ENCODE measurements around the gene RPL29. TPM values are rescaled to one million over a fixed set of nuclear protein-coding genes. Genes with fewer than 3 reads are reported as not detected.

Gene RPL29
- total and polyA plus RNA-seq, 2 of the 13 experiments (the other 11 are each of a cell fraction or from before 2014, with no cell fraction given) = 1,348 to 2,263 TPM

DNA sequence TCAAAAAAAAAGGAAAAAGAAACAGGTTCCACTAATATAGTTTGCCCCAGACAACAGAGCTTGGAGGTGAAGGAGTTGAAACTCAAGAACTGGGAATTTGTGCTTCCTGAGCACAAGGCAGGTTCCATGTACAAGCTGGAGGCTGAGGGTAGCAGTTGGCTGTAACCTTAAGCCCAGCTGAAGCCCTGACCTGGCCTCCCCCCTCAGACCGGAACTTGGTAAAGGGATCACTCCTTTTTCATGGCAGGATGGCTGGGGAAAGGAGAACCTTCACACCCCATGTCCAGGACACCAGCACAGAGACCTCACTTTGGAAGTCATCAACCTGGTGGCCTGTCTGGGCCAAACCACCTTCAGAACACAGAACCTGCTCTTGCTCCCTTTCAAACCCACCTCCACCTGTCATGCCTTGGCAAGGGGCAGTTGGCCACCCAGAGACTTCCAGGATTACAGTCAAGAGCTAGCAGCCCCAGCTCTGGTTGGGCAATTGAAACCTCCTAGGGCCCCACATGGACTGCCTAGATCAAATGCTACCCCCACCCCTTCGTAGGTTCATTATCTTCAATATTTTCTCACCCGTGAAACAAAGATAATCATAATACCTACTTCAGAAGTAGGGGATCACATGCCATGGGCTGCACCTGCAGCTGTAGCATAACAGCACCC, 3.5 kb downstream of the RPL29 start (continued):
- TF ChIP-seq, protein P1, sequence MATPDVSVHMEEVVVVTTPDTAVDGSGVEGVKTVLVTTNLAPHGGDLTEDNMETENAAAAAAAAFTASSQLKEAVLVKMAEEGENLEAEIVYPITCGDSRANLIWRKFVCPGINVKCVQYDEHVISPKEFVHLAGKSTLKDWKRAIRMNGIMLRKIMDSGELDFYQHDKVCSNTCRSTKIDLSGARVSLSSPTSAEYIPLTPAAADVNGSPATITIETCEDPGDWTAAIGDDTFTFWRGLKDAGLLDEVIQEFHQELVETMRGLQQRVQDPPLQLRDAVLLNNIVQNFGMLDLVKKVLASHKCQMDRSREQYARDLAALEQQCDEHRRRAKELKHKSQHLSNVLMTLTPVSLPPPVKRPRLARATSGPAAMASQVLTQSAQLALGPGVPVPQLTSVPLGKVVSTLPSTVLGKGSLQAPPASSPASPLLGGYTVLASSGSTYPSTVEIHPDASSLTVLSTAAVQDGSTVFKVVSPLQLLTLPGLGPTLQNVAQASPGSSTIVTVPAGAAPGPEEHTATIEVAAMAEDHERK (CRISPR knock-in tag; IDR thresholded peaks at IDR 0.05; ENCODE audit: low read depth) = no peak
- TF ChIP-seq ZNF343 (CRISPR knock-in tag; IDR thresholded peaks at IDR 0.05) = no peak
- TF ChIP-seq HNRNPH1 (optimal IDR thresholded peaks at IDR 0.05; ENCODE audit: low read depth, low read length) = peak; percentile 41
- TF ChIP-seq RBM22 (optimal IDR thresholded peaks at IDR 0.05; ENCODE audit: low read length) = peak; percentile 97
- TF ChIP-seq, protein P2, sequence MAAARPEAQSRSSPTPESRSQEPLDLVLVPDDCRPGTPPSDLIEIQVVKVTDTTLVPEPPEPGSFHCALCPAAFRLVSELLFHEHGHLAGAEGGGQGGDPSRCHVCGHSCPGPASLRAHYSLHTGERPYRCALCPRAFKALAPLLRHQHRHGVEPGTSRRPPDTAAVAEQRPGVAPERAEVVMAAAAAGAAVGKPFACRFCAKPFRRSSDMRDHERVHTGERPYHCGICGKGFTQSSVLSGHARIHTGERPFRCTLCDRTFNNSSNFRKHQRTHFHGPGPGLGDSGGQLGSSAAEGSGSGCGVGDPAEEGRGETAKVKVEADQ (CRISPR knock-in tag; IDR thresholded peaks at IDR 0.05; ENCODE audit: borderline replicate concordance) = no peak
- TF ChIP-seq FOXM1 (CRISPR knock-in tag; IDR thresholded peaks at IDR 0.05) = no peak
- TF ChIP-seq LCORL (IDR thresholded peaks at IDR 0.05) = no peak
- no peak for TF ChIP-seq LCORL (CRISPR knock-in tag; IDR thresholded peaks at IDR 0.05)
- TF ChIP-seq AGO2 (optimal IDR thresholded peaks at IDR 0.05; ENCODE audit: low read depth, low read length) = peak; percentile 20
- peak; percentile 24; the same call in 1 of the 2 replicates for TF ChIP-seq POLR2AphosphoS5 (IDR thresholded peaks at IDR 0.05; ENCODE audit: low read depth, low read length)
- TF ChIP-seq, protein P3, sequence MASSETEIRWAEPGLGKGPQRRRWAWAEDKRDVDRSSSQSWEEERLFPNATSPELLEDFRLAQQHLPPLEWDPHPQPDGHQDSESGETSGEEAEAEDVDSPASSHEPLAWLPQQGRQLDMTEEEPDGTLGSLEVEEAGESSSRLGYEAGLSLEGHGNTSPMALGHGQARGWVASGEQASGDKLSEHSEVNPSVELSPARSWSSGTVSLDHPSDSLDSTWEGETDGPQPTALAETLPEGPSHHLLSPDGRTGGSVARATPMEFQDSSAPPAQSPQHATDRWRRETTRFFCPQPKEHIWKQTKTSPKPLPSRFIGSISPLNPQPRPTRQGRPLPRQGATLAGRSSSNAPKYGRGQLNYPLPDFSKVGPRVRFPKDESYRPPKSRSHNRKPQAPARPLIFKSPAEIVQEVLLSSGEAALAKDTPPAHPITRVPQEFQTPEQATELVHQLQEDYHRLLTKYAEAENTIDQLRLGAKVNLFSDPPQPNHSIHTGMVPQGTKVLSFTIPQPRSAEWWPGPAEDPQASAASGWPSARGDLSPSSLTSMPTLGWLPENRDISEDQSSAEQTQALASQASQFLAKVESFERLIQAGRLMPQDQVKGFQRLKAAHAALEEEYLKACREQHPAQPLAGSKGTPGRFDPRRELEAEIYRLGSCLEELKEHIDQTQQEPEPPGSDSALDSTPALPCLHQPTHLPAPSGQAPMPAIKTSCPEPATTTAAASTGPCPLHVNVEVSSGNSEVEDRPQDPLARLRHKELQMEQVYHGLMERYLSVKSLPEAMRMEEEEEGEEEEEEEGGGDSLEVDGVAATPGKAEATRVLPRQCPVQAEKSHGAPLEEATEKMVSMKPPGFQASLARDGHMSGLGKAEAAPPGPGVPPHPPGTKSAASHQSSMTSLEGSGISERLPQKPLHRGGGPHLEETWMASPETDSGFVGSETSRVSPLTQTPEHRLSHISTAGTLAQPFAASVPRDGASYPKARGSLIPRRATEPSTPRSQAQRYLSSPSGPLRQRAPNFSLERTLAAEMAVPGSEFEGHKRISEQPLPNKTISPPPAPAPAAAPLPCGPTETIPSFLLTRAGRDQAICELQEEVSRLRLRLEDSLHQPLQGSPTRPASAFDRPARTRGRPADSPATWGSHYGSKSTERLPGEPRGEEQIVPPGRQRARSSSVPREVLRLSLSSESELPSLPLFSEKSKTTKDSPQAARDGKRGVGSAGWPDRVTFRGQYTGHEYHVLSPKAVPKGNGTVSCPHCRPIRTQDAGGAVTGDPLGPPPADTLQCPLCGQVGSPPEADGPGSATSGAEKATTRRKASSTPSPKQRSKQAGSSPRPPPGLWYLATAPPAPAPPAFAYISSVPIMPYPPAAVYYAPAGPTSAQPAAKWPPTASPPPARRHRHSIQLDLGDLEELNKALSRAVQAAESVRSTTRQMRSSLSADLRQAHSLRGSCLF (CRISPR knock-in tag; IDR thresholded peaks at IDR 0.05; ENCODE audit: borderline replicate concordance) = no peak

Data from HepG2 (cell line).